Right lobe of liver (tissue), 4 donors: ENCODE measurements around the gene GPR151.

Experiments
- POLR2A ChIP-seq: fragments of 450-650 bp; IDR thresholded peaks from one replicate; pipeline ENCODE4 v1.6.1; 2017; ENCODE audit warnings: antibody characterized with exemption, mild to moderate bottlenecking
- TF ChIP-seq, protein P1 (sequence below), 4 donors: fragments of 200-600 bp in 3 of 4; fragments of 450-650 bp in 1 of 4; IDR thresholded peaks; one replicate each; pipeline versions ENCODE4 v1.5.1 to v1.8.0; 2016 to 2022; ENCODE audit warnings: antibody characterized with exemption in 4 of 4, mild to moderate bottlenecking in 2 of 4
- donor health status: DM: no; HTN: no; CAD: no.
- donor health status: DM: no; HTN: no; CAD: no.
- donor health status: DM: no; HTN: yes; CAD: no.

DNA sequence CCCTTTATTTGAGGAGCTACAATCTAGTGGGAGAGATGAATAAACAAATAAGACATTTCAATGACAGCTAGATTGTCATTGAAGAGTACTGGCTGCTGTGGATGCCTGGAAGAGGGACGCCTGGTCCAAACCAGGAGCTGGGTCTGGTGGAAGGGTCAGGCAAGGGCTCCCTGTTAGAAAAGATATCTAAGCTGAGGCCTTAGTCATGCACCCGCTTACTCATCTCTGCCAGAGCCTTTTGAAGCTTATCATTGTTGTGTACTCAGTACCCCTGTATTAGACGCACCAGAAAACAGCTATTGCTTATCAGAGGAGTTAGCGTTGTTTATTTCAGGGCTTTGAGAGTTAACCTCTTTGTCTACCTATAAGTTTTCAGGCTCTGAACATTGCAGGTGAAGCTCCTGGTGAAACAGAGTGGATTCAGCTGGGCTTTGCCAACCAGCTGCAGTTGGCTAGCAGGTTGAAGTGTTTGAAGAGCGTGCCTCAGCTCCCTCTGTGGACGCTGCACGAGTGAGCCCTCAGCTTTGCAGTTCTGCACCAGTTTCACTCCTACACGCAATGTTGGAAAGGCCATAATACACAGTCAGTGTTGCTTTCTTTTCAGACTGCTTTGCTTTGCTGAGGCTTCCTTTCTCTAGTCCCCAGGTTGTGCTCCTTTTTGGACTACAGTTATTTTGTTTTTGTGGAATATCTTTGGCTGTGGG is 5.6 kb upstream of the GPR151 start:
- TF ChIP-seq, protein P1, sequence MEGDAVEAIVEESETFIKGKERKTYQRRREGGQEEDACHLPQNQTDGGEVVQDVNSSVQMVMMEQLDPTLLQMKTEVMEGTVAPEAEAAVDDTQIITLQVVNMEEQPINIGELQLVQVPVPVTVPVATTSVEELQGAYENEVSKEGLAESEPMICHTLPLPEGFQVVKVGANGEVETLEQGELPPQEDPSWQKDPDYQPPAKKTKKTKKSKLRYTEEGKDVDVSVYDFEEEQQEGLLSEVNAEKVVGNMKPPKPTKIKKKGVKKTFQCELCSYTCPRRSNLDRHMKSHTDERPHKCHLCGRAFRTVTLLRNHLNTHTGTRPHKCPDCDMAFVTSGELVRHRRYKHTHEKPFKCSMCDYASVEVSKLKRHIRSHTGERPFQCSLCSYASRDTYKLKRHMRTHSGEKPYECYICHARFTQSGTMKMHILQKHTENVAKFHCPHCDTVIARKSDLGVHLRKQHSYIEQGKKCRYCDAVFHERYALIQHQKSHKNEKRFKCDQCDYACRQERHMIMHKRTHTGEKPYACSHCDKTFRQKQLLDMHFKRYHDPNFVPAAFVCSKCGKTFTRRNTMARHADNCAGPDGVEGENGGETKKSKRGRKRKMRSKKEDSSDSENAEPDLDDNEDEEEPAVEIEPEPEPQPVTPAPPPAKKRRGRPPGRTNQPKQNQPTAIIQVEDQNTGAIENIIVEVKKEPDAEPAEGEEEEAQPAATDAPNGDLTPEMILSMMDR (IDR thresholded peaks at IDR 0.05) = no peak
- no peak for TF ChIP-seq POLR2A
